DOHH2 (cell line): ENCODE data around the gene THRB.

Experiments
- H3F3A ChIP-seq: fragments of 200-600 bp; sonication (generic), shearing (Covaris generic); 2 replicates; pipeline ENCODE4 v1.6.0; 2016; ENCODE audit warnings: antibody characterized with exemption, mild to moderate bottlenecking; ENCODE audit not compliant: control insufficient read depth, insufficient read depth
- H3K27ac ChIP-seq: fragments of 200-600 bp; sonication (generic); 2 replicates; pipeline ENCODE4 v1.5.1; 2014; ENCODE audit warnings: low read depth, mild to moderate bottlenecking, low read length, moderate library complexity
- H3K27me3 ChIP-seq: fragments of 200-600 bp; sonication (generic); 2 replicates; pipeline ENCODE4 v1.6.1; 2014; ENCODE audit warnings: mild to moderate bottlenecking, low read length, mixed read lengths; ENCODE audit not compliant: control insufficient read depth
- H3K36me3 ChIP-seq: fragments of 200-600 bp; sonication (generic); 2 replicates; pipeline ENCODE4 v1.6.1; 2014; ENCODE audit warnings: mild to moderate bottlenecking, low read length, moderate library complexity, mixed read lengths; ENCODE audit not compliant: control insufficient read depth
- H3K4me1 ChIP-seq: fragments of 200-600 bp; sonication (generic); 2 replicates; pipeline ENCODE4 v1.6.1; 2014; ENCODE audit warnings: mild to moderate bottlenecking, low read length, mixed read lengths; ENCODE audit not compliant: control insufficient read depth
- H3K4me2 ChIP-seq: fragments of 200-600 bp; sonication (generic); 2 replicates; pipeline ENCODE4 v1.6.0; 2014; ENCODE audit warnings: mild to moderate bottlenecking, low read length, moderate library complexity
- H3K4me3 ChIP-seq: fragments of 200-600 bp; sonication (generic); 2 replicates; pipeline ENCODE4 v1.5.1; 2014; ENCODE audit warnings: mild to moderate bottlenecking, low read length, mixed read lengths
- H3K79me2 ChIP-seq: fragments of 200-600 bp; sonication (generic); 2 replicates; pipeline ENCODE4 v1.6.1; 2014; ENCODE audit warnings: mild to moderate bottlenecking, low read length, mixed read lengths; ENCODE audit not compliant: control insufficient read depth
- H3K9me2 ChIP-seq: fragments of 200-600 bp; sonication (generic); replicated peaks from 2 replicates; pipeline ENCODE4 v1.6.1; 2014; ENCODE audit warnings: mild to moderate bottlenecking, low read length, mixed read lengths; ENCODE audit not compliant: control insufficient read depth
- H3K9me3 ChIP-seq: fragments of 200-600 bp; sonication (generic); 2 replicates; pipeline ENCODE4 v1.6.1; 2014; ENCODE audit warnings: antibody characterized with exemption, low read length, mixed read lengths; ENCODE audit not compliant: control insufficient read depth, insufficient read depth
- H4K20me1 ChIP-seq: fragments of 200-600 bp; sonication (generic); 2 replicates; pipeline ENCODE4 v1.6.0; 2014; ENCODE audit warnings: low read depth, mild to moderate bottlenecking, antibody characterized with exemption, low read length, moderate library complexity; ENCODE audit not compliant: control insufficient read depth, insufficient read depth
- CTCF ChIP-seq: fragments of 200-600 bp; sonication (generic); IDR thresholded peaks from one replicate; pipeline ENCODE4 v1.5.1; 2014; ENCODE audit warnings: antibody characterized with exemption, mild to moderate bottlenecking, low read depth, low read length; ENCODE audit not compliant: poor library complexity, severe bottlenecking
- EZH2phosphoT487 ChIP-seq: fragments of 200-600 bp; sonication (generic); IDR thresholded peaks from 2 replicates; pipeline ENCODE4 v1.6.1; 2017; ENCODE audit warnings: borderline replicate concordance, mild to moderate bottlenecking, antibody characterized with exemption, low read length, moderate library complexity, mixed read lengths

The THRB gene

GRCh38 chr3:24197809-24198208 lies 296.8 kb downstream of the THRB start:
- no peak for TF ChIP-seq CTCF
- no peak for TF ChIP-seq EZH2phosphoT487
- no peak overlapping the region for H3K4me2 ChIP-seq
- H3K79me2 ChIP-seq: no peaks in the 10 kb centered on the region
- no peaks in the 10 kb centered on the region for H3K36me3 ChIP-seq
- H3F3A ChIP-seq: no peaks in the 10 kb centered on the region
- no peaks in the 10 kb centered on the region for H4K20me1 ChIP-seq
- H3K27ac ChIP-seq: no peak overlapping the region
- no peaks in the 10 kb centered on the region for H3K9me2 ChIP-seq
- H3K9me3 ChIP-seq: no peaks in the 10 kb centered on the region
- H3K4me3 ChIP-seq: no peak overlapping the region
- H3K4me1 ChIP-seq: no peaks in the 10 kb centered on the region
- H3K27me3 ChIP-seq: no peaks in the 10 kb centered on the region

GRCh38 chr3:24196526-24196925 lies 298.1 kb downstream of the THRB start:
- H3K27ac ChIP-seq: no peak overlapping the region

GRCh38 chr3:24195504-24196230 lies 299.0 kb downstream of the THRB start:
- H3K9me3 ChIP-seq: no peaks in the 10 kb centered on the region
- H3K9me2 ChIP-seq: no peaks in the 10 kb centered on the region
- H3K79me2 ChIP-seq: no peaks in the 10 kb centered on the region
- H4K20me1 ChIP-seq: no peaks in the 10 kb centered on the region
- H3K4me1 ChIP-seq: no peaks in the 10 kb centered on the region
- no peaks in the 10 kb centered on the region for H3K36me3 ChIP-seq
- H3F3A ChIP-seq: no peaks in the 10 kb centered on the region
- H3K4me3 ChIP-seq: no peak overlapping the region
- no peak overlapping the region for H3K4me2 ChIP-seq
- TF ChIP-seq CTCF (no peak), EZH2phosphoT487 (no peak)
- no peak overlapping the region for H3K27ac ChIP-seq
- no peaks in the 10 kb centered on the region for H3K27me3 ChIP-seq

More at GRCh38 chr3:24196526-24196925, 298.1 kb downstream of the THRB start:
- Histone ChIP-seq H4K20me1 (no peaks in the 10 kb centered on the region), H3K4me2 (no peak overlapping the region), H3K9me2 (no peaks in the 10 kb centered on the region), H3K4me3 (no peak overlapping the region), H3K9me3 (no peaks in the 10 kb centered on the region), H3K36me3 (no peaks in the 10 kb centered on the region), H3K79me2 (no peaks in the 10 kb centered on the region), H3K27me3 (no peaks in the 10 kb centered on the region), H3F3A (no peaks in the 10 kb centered on the region), H3K4me1 (no peaks in the 10 kb centered on the region)
- no peak for TF ChIP-seq CTCF
- no peak for TF ChIP-seq EZH2phosphoT487
